ENCODE data around the gene CAMK1D. TPM values are rescaled to one million over a fixed set of nuclear protein-coding genes. Genes with fewer than 3 reads are reported as not detected.

CAMK1D gene
- total and polyA plus RNA-seq, 10 of the 15 experiments (the other 5 are each of a cell fraction or from before 2014, with no cell fraction given), result 2.1 to 35.5 (median 14.7) TPM

- DNase-seq (ENCODE audit: low read depth, low spot score) (no peak), FAIRE-seq (no peak), ATAC-seq (peak; percentile 31; the same call in 1 of the 3 replicates)
- H3K36me3 ChIP-seq (ENCODE audit: control insufficient read depth in 2 of 2, insufficient read depth in 2 of 2, low read length in 1 of 2), result no peaks in the 10 kb centered on the region
- TF ChIP-seq ZSCAN29 (IDR thresholded peaks at IDR 0.05) (no peak), NBN (IDR thresholded peaks at IDR 0.05) (no peak), RUNX3 (IDR thresholded peaks at IDR 0.05; ENCODE audit: low read length) (0 out of 2 replicates have a peak, but pooled peaks have one; percentile 30), FOXM1 (IDR thresholded peaks at IDR 0.05; ENCODE audit: low read depth, low read length) (no peak), TARDBP (IDR thresholded peaks at IDR 0.05; ENCODE audit: borderline replicate concordance) (no peak), TBL1XR1 (IDR thresholded peaks at IDR 0.05; ENCODE audit: low read depth, low read length) (no peak), HDAC2 (IDR thresholded peaks at IDR 0.05) (no peak), MYC (IDR thresholded peaks at IDR 0.05; ENCODE audit: insufficient read depth, insufficient read length, insufficient replicate concordance, low read length, severe bottlenecking) (no peak)
- H4K20me1 ChIP-seq (ENCODE audit: control insufficient read depth, insufficient read depth), result no peaks in the 10 kb centered on the region
- 61% methylated on average over 4 of the region's 4 CpGs for WGBS (ENCODE audit: insufficient coverage, insufficient replicate concordance, low lambda C conversion rate, missing lambda C conversion rate)
- intact Hi-C loops (cut with micrococcal nuclease; ENCODE audit: unreplicated experiment) (no loop called here), in situ Hi-C loops (cut with MboI) (no loop called here)
- H3K4me1 ChIP-seq (ENCODE audit: control insufficient read depth, insufficient read depth, low read length), result no peaks in the 10 kb centered on the region
- BruUV-seq (replicated peaks), result no TSS peak
- H3K27me3 ChIP-seq (replicated peaks in 1 of 2; ENCODE audit: control insufficient read depth in 2 of 2, insufficient read depth in 2 of 2, low read length in 1 of 2), result no peaks in the 10 kb centered on the region
- H3K4me2 ChIP-seq (ENCODE audit: control insufficient read depth, insufficient read depth), result no peak overlapping the region
- H3K9ac ChIP-seq (ENCODE audit: control insufficient read depth, insufficient read depth, low read length), result no peak overlapping the region
- CTCF ChIA-PET, result interaction anchor here (2.1 kb wide), 1 partner anchor 56 kb away, joined by 4 read pairs; no protein-coding TSS in a partner anchor
- RAD21 ChIA-PET (ENCODE audit: unreplicated experiment), result interaction anchor here (0.8 kb wide), 1 partner anchor 40 kb away, joined by 4 read pairs; no protein-coding TSS in a partner anchor
- H3K4me3 ChIP-seq, result no peak overlapping the region
- SMC1A ChIA-PET (ENCODE audit: uncharacterized antibody, unreplicated experiment), result interaction anchor here (0.6 to 1.4 kb wide), 4 partner anchors 21 to 326 kb away, joined by 3 read pairs; no protein-coding TSS in a partner anchor
- POLR2A ChIA-PET, result interaction anchor here (0.6 kb wide), 1 partner anchor 549 kb away, joined by 5 read pairs; no protein-coding TSS in a partner anchor
- H2AFZ ChIP-seq (ENCODE audit: control insufficient read depth, low read depth, low read length), result no peak overlapping the region
- no peak overlapping the region for H3K27ac ChIP-seq (ENCODE audit: control insufficient read depth, insufficient read depth)
- H3K79me2 ChIP-seq (ENCODE audit: control insufficient read depth, insufficient read depth, low read length), result no peaks in the 10 kb centered on the region
- H3K9me3 ChIP-seq (replicated peaks; ENCODE audit: control insufficient read depth, insufficient read depth, low read length), result no peaks in the 10 kb centered on the region
Observed at GRCh38 chr10:12540341-12540781, 191.0 kb downstream of the CAMK1D start.

All from GM12878 (cell line).